Fibroblast of the aortic adventitia (primary cell): Measurements from ENCODE around the gene TMEM255B. TPM values are rescaled to one million over a fixed set of nuclear protein-coding genes. Genes with fewer than 3 reads are reported as not detected.
A peak's percentile ranks its signal among the peaks of the same experiment; 100 is the strongest.

Experiments used
- DNase-seq: peaks from one replicate; pipeline ENCODE4 v3.0.0-alpha.2; 2010; ENCODE audit warnings: low read depth
- H3K4me3 ChIP-seq: 2 replicates; pipeline ENCODE4 v1.5.1; 2011; ENCODE audit warnings: low read depth, mild to moderate bottlenecking, control low read depth, low read length, moderate library complexity
- total RNA-seq: library from RNA; depleted of rRNA; stranded (reverse); fragments of >200 nt; gene quantifications from 2 replicates; pipeline ENCODE4 v1.2.3, GENCODE V29; 2012; ENCODE audit warnings: low replicate concordance
- TF ChIP-seq, protein P1 (sequence below): IDR thresholded peaks from 2 replicates; pipeline ENCODE4 v1.5.1; 2011; ENCODE audit warnings: mild to moderate bottlenecking, low read length, control low read depth, inconsistent platforms; ENCODE audit not compliant: insufficient read depth

Gene TMEM255B
- total RNA-seq, 1 donor: not detected

DNA sequence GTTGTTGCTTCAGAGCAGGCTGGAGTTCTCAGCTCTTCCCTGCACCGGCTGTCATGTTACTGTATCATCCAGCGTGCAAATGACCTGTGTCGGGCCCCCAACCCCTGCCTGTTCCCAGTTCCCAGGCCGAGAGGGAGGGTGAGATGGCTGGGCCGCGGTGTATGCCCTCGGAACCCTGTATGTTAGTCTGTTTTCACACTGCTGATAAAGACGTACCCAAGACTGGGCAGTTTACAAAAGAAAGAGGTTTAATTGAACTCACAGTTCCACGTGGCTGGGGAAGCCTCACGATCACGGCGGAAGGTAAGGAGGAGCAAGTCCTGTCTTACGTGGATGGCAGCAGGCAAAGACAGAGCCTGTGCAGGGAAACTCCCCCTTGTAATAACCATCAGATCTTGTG, 10.9 kb downstream of the TMEM255B start:
- TF ChIP-seq, protein P1, sequence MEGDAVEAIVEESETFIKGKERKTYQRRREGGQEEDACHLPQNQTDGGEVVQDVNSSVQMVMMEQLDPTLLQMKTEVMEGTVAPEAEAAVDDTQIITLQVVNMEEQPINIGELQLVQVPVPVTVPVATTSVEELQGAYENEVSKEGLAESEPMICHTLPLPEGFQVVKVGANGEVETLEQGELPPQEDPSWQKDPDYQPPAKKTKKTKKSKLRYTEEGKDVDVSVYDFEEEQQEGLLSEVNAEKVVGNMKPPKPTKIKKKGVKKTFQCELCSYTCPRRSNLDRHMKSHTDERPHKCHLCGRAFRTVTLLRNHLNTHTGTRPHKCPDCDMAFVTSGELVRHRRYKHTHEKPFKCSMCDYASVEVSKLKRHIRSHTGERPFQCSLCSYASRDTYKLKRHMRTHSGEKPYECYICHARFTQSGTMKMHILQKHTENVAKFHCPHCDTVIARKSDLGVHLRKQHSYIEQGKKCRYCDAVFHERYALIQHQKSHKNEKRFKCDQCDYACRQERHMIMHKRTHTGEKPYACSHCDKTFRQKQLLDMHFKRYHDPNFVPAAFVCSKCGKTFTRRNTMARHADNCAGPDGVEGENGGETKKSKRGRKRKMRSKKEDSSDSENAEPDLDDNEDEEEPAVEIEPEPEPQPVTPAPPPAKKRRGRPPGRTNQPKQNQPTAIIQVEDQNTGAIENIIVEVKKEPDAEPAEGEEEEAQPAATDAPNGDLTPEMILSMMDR: no peak
- no peak for DNase-seq

DNA sequence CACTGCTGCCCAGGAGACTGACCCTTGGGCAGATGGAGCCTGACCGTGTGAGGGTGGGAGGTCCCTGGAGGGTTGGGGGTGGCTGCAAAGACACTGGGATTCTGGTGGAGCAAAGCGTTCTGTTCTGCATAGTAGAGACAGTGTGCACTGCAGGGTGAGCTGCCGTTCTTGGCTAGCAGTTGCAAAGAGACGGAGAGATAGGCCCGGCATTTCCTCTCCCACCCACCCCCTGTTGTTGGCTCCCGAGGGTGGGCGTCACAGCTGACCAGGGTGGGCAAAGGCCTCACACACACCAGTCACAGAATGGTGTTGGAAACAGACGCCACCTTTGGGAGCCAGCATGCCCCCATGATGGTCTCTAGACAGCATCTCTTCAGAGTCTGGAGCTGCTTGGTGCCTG, 11.4 kb downstream of the TMEM255B start:
- no peak overlapping the region for H3K4me3 ChIP-seq
- TF ChIP-seq, protein P1: no peak
- no peak for DNase-seq

More for the DNA sequence above, 10.9 kb downstream of the TMEM255B start:
- H3K4me3 ChIP-seq: no peak overlapping the region

DNA sequence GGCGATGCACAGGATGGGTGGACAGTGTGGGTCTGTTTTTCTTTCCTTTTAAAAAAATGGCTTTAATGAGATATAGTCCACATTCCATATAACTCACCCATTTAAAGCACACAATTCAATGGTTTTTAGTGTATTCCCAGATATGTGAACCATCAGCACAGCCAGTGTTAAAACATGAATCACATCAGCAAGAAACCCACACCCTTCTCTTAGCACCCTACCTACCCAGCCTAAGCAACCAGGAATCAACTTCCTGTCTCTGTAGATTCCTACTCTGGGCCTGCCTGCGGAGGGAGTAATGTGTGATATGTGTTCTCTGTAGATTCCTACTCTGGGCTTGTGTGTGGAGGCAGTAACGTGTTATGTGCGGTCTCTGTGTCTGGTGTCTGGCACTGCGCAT, 11.9 kb downstream of the TMEM255B start:
- H3K4me3 ChIP-seq: no peak overlapping the region
- DNase-seq: no peak
- TF ChIP-seq, protein P1: no peak

DNA sequence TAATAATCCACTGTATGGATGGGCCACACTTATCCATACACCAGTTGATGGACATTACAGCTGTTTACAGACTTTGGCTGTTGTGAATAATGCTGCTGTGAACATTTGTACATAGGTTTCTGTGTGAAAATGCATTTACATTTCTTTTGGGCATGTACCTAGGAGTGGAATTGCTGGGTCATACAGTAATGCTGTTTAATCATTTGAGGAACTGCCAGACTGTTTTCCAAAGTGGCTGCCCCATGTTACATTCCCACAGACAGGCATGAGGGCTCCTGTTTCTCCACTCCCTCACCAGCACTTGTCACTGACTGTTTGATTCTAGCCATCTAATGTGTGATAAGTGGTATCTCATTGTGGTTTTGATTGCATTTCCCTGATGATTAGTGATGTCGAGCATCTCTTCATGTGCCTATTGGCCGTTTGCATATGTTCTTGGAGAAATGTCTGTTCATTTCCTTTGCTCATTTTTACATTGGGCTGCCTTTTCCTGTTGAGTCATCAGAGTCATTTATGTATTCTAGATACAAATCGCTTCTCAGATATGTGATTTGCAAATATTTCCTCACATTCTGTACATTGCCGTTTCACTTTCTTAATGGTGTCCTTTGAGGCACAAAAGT, 12.8 kb downstream of the TMEM255B start:
- TF ChIP-seq, protein P1: no peak
- H3K4me3 ChIP-seq: no peak overlapping the region
- DNase-seq: no peak

DNA sequence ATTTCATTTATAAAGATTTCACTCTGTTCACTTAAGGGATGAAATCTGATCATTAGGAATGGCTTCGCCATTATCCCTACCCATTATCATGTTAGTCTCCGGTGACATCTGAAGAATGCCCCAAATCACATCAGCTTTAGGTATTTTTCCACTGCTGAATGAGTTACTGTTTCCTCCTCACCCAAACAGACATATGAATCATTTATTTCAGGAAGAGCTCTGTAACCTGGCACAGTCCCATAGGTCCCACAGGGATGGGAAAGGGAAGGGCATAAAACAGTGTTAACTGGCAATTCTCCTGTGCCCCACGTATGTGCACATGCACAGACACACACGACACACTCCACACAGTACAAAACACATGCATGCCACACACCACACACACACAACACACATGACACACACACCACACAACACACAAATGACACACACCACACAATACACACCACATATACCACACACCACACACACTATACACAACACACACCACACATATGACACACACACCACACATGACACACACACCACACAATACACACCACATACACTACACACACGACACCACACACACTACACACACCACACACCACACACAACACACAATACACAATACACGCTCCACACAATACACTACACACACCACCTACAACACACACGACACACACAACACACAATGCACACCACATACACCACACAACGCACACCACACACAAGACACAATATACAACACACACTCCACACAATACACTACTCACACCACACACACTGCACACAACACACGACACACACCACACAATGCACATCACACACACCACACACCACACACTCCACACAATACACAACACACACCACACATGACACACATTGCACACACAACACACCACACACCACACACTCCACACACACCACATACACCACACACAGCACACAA, 15.4 kb downstream of the TMEM255B start:
- no peak overlapping the region for H3K4me3 ChIP-seq
- TF ChIP-seq, protein P1: no peak
- peak; percentile 48 for DNase-seq

DNA sequence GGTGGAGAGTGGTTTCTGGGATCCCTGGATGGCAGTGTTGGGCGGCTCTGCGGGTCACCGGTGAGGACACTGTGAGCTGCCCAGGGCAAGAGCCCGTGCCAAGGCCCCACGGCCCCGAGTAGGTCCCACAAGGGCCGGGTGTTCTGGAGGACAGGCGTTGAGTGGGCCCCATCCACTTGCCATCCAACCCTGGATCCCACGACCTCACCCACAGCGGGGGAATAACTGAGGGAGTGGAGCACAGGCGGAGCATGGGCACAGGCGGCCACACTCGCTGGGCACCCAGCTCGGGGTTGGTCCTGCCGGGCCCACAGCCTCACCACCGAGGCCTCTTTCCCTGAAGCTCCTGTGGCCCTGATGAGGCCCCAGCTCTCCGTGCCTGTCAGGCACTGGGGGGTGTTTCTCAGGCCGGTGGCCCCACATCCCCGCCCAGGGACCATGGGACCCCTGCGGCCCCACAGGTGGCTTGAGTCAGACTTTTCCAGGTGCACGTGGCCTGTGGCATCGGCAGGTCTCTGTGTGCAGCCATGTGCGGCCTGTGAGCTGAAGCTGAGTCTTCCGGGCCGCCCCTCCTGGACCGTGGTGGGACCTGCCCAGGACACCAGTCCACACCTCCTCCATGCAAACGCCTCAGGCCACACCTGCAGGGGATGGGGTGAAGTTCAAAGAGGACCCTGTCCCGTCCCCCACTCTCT, 16.6 kb downstream of the TMEM255B start:
- DNase-seq: no peak
- no peak overlapping the region for H3K4me3 ChIP-seq
- TF ChIP-seq, protein P1: no peak
